NCI-H2029 treated with DMSO at 0.1 percent for 48 hours (cell line): ENCODE data around the gene CXCR4.
"Not testable (repeated sequence)": the region's sequence is repeated elsewhere in the genome, so short reads cannot be mapped to it uniquely, and the experiment has no call there.

Experiments used
- DNase-seq: peaks from one replicate; lab custom pipeline; 2025; lab: John Stamatoyannopoulos, UW

The CXCR4 gene

GRCh38 chr2:136114382-136114781, 3.6 kb downstream of the CXCR4 start:
- no peak for DNase-seq

- DNase-seq = no peak
Observed at GRCh38 chr2:136113209-136113971, 4.6 kb downstream of the CXCR4 start.

DNA sequence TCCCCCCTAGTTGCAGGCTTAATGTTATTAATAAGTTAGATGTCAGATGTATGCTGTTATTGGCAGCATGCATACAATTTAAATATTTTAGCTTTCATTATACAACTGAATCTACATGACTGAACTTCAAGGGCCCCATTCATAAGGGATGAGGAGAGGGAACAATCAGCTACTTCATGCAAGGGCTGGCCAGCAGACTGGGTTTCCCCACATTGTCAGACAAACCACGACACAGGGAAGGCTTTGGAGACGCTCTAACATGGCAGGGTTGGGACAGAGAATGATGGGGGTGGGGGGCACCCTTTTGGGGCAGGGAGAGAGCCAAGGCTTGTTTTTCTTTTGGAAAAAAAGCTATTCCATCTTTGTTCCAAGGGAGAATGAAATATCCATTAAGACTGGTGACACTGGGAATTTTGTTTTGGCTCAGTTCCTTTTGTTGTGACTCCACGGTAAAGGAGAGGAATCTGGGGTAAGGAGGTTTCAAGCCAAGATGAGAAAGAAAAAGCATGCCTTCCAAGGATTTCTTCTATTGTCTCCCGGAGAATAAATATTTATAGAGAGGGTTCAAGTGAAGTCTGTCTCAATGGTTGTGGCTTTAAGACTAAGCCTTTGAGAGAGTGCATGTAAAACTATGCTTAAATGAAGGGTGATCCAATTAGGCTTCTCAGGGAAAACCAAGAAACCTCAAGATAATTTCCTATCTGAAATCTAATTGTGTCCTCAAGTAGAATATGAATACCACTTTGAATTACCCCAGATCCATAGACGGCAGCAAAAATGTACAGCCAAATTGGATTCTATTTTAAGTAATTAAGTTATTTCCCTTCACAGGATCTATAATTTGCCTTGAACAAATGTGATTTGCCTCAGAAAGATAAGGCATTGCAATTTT, 5.4 kb downstream of the CXCR4 start:
- DNase-seq = no peak

- DNase-seq = no peak
Observed at GRCh38 chr2:136111711-136112110, 6.2 kb downstream of the CXCR4 start.

DNA sequence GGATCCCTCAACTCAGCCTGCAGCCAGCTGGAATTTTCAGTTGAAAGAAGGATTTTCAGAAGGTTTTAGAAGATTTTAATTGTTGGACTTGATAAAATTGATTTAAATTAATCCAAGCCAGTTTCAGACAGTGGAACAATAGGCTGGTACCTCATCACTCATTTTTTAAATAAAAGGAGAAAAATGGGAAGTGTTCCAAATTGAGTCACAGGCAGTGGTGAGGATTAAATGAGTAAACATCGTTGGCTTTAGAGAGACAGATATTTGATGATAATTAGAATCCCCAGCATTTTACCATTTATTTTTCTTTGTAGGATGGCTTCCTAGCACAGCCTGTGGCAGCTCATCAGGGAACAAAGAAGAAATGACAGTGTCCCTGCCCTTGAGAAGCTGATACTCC, 7.4 kb downstream of the CXCR4 start:
- no peak for DNase-seq

- DNase-seq = no peak
Observed at GRCh38 chr2:136108463-136108862, 9.5 kb downstream of the CXCR4 start.

- no peak for DNase-seq
Observed at GRCh38 chr2:136107051-136108033, 10.6 kb downstream of the CXCR4 start.

DNA sequence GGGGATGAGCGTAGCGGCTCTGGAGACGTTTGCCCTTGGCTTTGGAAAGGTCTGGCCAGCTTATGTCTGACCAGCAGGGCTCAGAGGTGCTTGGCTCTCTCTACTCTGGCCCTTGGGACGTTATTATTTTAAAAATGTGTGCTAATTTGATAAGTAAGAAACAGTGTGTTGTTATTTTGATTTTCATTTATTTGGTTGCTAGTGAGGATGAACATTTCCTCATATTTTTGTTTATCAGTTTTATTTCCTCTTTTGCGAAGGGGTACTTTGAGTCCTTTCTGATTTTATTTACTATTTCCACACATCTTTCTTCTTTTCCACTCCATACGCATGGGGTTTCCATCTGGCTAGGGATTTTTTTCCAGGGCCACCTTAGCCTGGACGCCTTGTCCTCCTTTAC, 11.4 kb downstream of the CXCR4 start:
- no peak for DNase-seq

DNA sequence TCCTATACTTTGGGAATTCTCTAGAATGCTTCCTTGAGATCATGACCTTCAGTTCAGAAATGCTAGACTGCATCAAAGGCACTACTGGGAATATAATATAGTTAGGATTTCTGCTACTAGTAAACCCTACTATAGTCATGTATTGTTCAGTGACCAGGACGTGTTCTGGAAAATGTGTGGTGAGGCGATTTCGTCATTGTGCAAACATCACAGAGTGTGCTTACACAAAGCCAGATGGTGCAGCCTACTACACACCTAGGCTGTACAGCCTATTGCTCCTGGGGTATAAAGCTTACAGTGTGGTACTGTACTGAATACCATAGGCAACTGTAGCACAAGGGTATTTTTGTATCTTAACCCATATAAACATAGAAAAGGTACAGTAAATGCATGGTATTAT, 13.0 kb downstream of the CXCR4 start:
- DNase-seq = peak; percentile 24

- no peak for DNase-seq
Observed at GRCh38 chr2:136101042-136101441, 16.9 kb downstream of the CXCR4 start.

DNA sequence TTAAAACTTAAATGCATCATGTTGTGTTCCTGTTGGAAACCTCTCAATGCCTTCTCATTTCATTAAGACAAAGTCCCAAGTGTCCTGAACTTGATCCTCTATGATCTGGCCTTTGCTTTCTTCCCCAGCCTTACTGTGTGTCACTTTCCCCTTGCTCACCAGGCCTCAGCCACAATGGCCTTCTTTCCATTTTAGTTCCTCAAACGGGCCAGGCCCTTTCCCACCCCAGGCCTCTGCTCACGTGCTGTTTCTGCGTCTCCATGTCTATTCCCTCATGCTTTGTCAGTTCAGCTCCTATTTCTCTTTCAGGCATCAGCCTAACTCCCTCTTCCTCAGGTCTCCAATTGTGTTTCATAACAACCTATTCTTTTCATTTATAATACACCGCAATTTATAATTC, 19.5 kb downstream of the CXCR4 start:
- no peak for DNase-seq

- DNase-seq = no peak
Observed at GRCh38 chr2:136093583-136093982, 24.4 kb downstream of the CXCR4 start.

DNA sequence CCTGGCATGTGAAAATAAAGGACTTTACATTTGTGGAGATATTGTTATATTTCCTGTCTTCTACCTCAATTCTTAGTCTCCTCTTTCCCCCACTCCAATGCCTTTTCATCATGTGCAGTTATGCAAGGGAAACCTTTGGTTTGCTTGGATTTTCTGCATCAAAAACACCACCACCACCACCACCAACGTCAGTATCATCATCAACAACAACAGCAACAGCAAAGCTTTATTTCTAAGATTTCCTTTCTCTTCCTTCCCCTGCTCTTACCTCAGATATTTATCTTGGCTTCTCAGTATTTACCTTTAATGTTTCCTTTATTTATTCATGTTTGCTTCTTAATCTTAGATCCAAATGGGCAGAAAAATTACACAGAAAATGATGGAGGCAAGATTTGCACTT, 26.1 kb downstream of the CXCR4 start:
- no peak for DNase-seq

GRCh38 chr2:136087901-136088460, 30.0 kb downstream of the CXCR4 start:
- not testable (repeated sequence) for DNase-seq

GRCh38 chr2:136086253-136087016, 31.5 kb downstream of the CXCR4 start:
- no peak for DNase-seq

GRCh38 chr2:136085453-136086209, 32.3 kb downstream of the CXCR4 start:
- no peak for DNase-seq

- DNase-seq = no peak
Observed at GRCh38 chr2:136081582-136082210, 36.3 kb downstream of the CXCR4 start.

DNA sequence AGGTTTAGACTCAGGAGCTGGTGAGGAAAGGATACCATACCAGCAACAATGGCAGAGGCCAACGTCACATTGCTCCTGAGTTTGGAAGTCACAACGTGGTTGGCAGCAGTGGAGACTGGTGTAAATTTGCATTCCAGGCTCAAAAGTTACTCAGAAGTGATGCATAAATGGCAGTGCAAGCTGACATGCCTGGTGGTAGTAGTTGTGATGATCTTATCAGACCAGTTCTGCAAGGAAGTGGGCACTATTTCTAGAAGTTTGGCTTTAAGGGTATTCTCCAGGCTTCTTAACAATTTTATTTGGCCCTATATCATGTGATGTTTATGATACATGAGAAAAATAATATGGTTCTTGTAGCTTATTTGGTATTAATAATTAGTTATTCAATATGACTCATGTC, 37.8 kb downstream of the CXCR4 start:
- no peak for DNase-seq

GRCh38 chr2:136077107-136077506, 40.8 kb downstream of the CXCR4 start:
- DNase-seq = no peak

- no peak for DNase-seq
Observed at GRCh38 chr2:136075476-136075875, 42.5 kb downstream of the CXCR4 start.
